H1 (cell line): ENCODE measurements around the gene SPHKAP. TPM values are rescaled to one million over a fixed set of nuclear protein-coding genes. Genes with fewer than 3 reads are reported as not detected.

Experiments used
- CTCF ChIA-PET: fragments of 300-600 bp; sonication (Branson Sonifier 250); formaldehyde crosslinking; loops from one replicate; lab custom pipeline; 2021; ENCODE audit not compliant: partially characterized antibody; lab: Charles Lee
- POLR2A ChIA-PET: fragments of 300-600 bp; sonication (Branson Sonifier 250); formaldehyde crosslinking; loops from one replicate; lab custom pipeline; 2021; ENCODE audit warnings: inconsistent platforms; ENCODE audit not compliant: partially characterized antibody; lab: Charles Lee
- DNase-seq, 2 experiments: peaks; one replicate each; pipeline versions ENCODE4 v3.0.0 to v3.0.0-alpha.2; 2010 to 2022; ENCODE audit warnings: low spot score in 2 of 2, low read depth in 1 of 2, mixed read lengths in 1 of 2
- FAIRE-seq: peaks from 2 replicates; lab custom pipeline; 2011; peaks lifted over from hg19 to GRCh38; lab: Jason Lieb, UNC
- H2AFZ ChIP-seq: 2 replicates; pipeline ENCODE4 v1.8.1; 2012; ENCODE audit warnings: low read length, inconsistent platforms
- H2AK5ac ChIP-seq: 2 replicates; pipeline ENCODE4 v1.6.1; 2013; ENCODE audit warnings: low read depth, low read length
- H2BK120ac ChIP-seq: replicated peaks from 2 replicates; pipeline ENCODE3; 2013; ENCODE audit warnings: low read depth, low read length, inconsistent platforms
- H2BK12ac ChIP-seq: 2 replicates; pipeline ENCODE4 v1.6.1; 2013; ENCODE audit warnings: low read depth, low read length
- H2BK15ac ChIP-seq: 2 replicates; pipeline ENCODE4 v1.6.1; 2013; ENCODE audit warnings: low read length
- H2BK20ac ChIP-seq: 2 replicates; pipeline ENCODE4 v1.6.1; 2013; ENCODE audit warnings: low read length
- H2BK5ac ChIP-seq: 2 replicates; pipeline ENCODE4 v1.6.1; 2013; ENCODE audit warnings: low read depth, low read length
- H3K14ac ChIP-seq: 2 replicates; pipeline ENCODE4 v1.6.1; 2013; ENCODE audit warnings: inconsistent platforms; ENCODE audit not compliant: insufficient read length
- H3K18ac ChIP-seq: 2 replicates; pipeline ENCODE4 v1.6.1; 2013; ENCODE audit warnings: low read length; ENCODE audit errors: extremely low read depth
- H3K23ac ChIP-seq: 2 replicates; pipeline ENCODE4 v1.6.1; 2013; ENCODE audit warnings: inconsistent platforms; ENCODE audit not compliant: insufficient read length
- H3K23me2 ChIP-seq: 2 replicates; pipeline ENCODE4 v1.6.1; 2013; ENCODE audit warnings: low read depth, low read length
- H3K27ac ChIP-seq: 2 replicates; pipeline ENCODE4 v1.6.1; 2011; ENCODE audit warnings: low read depth, low read length, inconsistent platforms
- H3K27me3 ChIP-seq, 4 experiments: replicated peaks in 1 of 4; 1 replicate in 1 of 4; 2 replicates in 3 of 4; pipeline versions ENCODE4 v1.6.1 to v1.8.1; 2011 to 2013; ENCODE audit warnings: low read length in 3 of 4, mild to moderate bottlenecking in 3 of 4, inconsistent platforms in 2 of 4, mixed read lengths in 2 of 4, moderate library complexity in 1 of 4; ENCODE audit not compliant: control insufficient read depth in 3 of 4, insufficient read depth in 3 of 4; ENCODE audit errors: extremely low read depth in 1 of 4
- H3K36me3 ChIP-seq, 4 experiments: 2 replicates each; pipeline versions ENCODE4 v1.6.1 to v1.8.1; 2011 to 2013; ENCODE audit warnings: mild to moderate bottlenecking in 4 of 4, low read length in 3 of 4, moderate library complexity in 2 of 4, control low read depth in 1 of 4, inconsistent platforms in 1 of 4; ENCODE audit not compliant: insufficient read depth in 4 of 4, control insufficient read depth in 2 of 4
- H3K4ac ChIP-seq: replicated peaks from 2 replicates; pipeline ENCODE3; 2013; ENCODE audit warnings: low read length, low read depth, mixed read lengths, inconsistent platforms; ENCODE audit not compliant: insufficient read length
- H3K4me1 ChIP-seq, 4 experiments: replicated peaks in 1 of 4; 1 replicate in 1 of 4; 2 replicates in 3 of 4; pipeline versions ENCODE4 v1.6.1 to v1.8.1; 2011 to 2013; ENCODE audit warnings: low read length in 3 of 4, inconsistent platforms in 2 of 4, mixed read lengths in 1 of 4; ENCODE audit not compliant: insufficient read depth in 4 of 4, control insufficient read depth in 3 of 4
- H3K4me2 ChIP-seq, 2 experiments: 2 replicates each; pipeline versions ENCODE4 v1.6.1 to v1.8.1; 2011 to 2013; ENCODE audit warnings: low read depth in 2 of 2, low read length in 2 of 2, control low read depth in 1 of 2, inconsistent platforms in 1 of 2, mild to moderate bottlenecking in 1 of 2; ENCODE audit not compliant: insufficient read depth in 1 of 2
- H3K4me3 ChIP-seq, 4 experiments: fragments of 200-600, 300-600 bp in 1 of 4; sonication (generic), shearing (Covaris generic), sonication (Bioruptor Twin) in 1 of 4; 2 replicates each; pipeline versions ENCODE4 v1.5.1 to v1.8.1; 2011 to 2016; ENCODE audit warnings: low read length in 4 of 4, low read depth in 3 of 4, control low read depth in 2 of 4, inconsistent platforms in 2 of 4, mild to moderate bottlenecking in 2 of 4, mixed read lengths in 1 of 4, moderate library complexity in 1 of 4; ENCODE audit not compliant: insufficient read depth in 2 of 4; ENCODE audit errors: extremely low read depth in 1 of 4
- H3K56ac ChIP-seq: replicated peaks from 2 replicates; pipeline ENCODE3; 2013; ENCODE audit warnings: low read depth, mild to moderate bottlenecking, mixed read lengths, low read length, inconsistent platforms; ENCODE audit not compliant: insufficient read length
- H3K79me1 ChIP-seq: 2 replicates; pipeline ENCODE4 v1.6.1; 2013; ENCODE audit warnings: low read depth, low read length, control low read depth
- H3K79me2 ChIP-seq, 2 experiments: 2 replicates each; pipeline versions ENCODE4 v1.6.1 to v1.8.1; 2012 to 2013; ENCODE audit warnings: low read length in 2 of 2, mild to moderate bottlenecking in 2 of 2, inconsistent platforms in 1 of 2; ENCODE audit not compliant: insufficient read depth in 2 of 2, control insufficient read depth in 1 of 2
- H3K9ac ChIP-seq, 4 experiments: replicated peaks in 1 of 4; 1 replicate in 1 of 4; 2 replicates in 3 of 4; pipeline versions ENCODE4 v1.6.1 to v1.8.1; 2011 to 2013; ENCODE audit warnings: low read depth in 3 of 4, low read length in 3 of 4, control low read depth in 2 of 4, mild to moderate bottlenecking in 2 of 4, moderate library complexity in 2 of 4, inconsistent platforms in 1 of 4; ENCODE audit errors: extremely low read depth in 1 of 4
- H3K9me3 ChIP-seq, 2 experiments: 2 replicates each; pipeline versions ENCODE4 v1.6.1 to v1.8.1; 2012 to 2013; ENCODE audit warnings: mild to moderate bottlenecking in 2 of 2, moderate library complexity in 2 of 2, control low read depth in 1 of 2, inconsistent platforms in 1 of 2, low read depth in 1 of 2, low read length in 1 of 2, mixed read lengths in 1 of 2; ENCODE audit not compliant: insufficient read depth in 2 of 2
- H4K20me1 ChIP-seq, 2 experiments: replicated peaks in 1 of 2; 2 replicates each; pipeline versions ENCODE3 to v1.8.1; 2011 to 2013; ENCODE audit warnings: inconsistent platforms in 2 of 2, low read length in 2 of 2, mild to moderate bottlenecking in 1 of 2; ENCODE audit not compliant: insufficient read depth in 2 of 2, control insufficient read depth in 1 of 2
- H4K5ac ChIP-seq: 2 replicates; pipeline ENCODE4 v1.6.1; 2013; ENCODE audit warnings: low read length, low read depth, mixed read lengths, inconsistent platforms; ENCODE audit not compliant: insufficient read length
- H4K8ac ChIP-seq: 2 replicates; pipeline ENCODE4 v1.8.0; 2013; ENCODE audit warnings: mild to moderate bottlenecking, moderate library complexity, low read length, inconsistent platforms; ENCODE audit not compliant: insufficient read depth; ENCODE audit errors: extremely low read depth
- H4K91ac ChIP-seq: replicated peaks from 2 replicates; pipeline ENCODE3; 2013; ENCODE audit warnings: low read length, mixed read lengths, inconsistent platforms; ENCODE audit not compliant: insufficient read length
- BRCA1 ChIP-seq: IDR thresholded peaks from 2 replicates; pipeline ENCODE4 v1.6.1; 2012; ENCODE audit warnings: low read depth, low read length, improper control_type of control experiment
- EGR1 ChIP-seq: IDR thresholded peaks from 2 replicates; pipeline ENCODE4 v1.6.1; 2011; ENCODE audit warnings: low read depth, low read length, borderline replicate concordance
- KDM1A ChIP-seq: fragments of 200-600, 300-600 bp; sonication (generic); IDR thresholded peaks from 2 replicates; pipeline ENCODE4 v1.7.1; 2016; ENCODE audit warnings: mild to moderate bottlenecking, low read length, borderline replicate concordance
- KDM5A ChIP-seq: fragments of 200-600 bp; IDR thresholded peaks from 2 replicates; pipeline ENCODE4 v1.7.1; 2012; ENCODE audit warnings: mild to moderate bottlenecking, low read length, inconsistent platforms, mixed read lengths
- POLR2AphosphoS5 ChIP-seq: IDR thresholded peaks from 2 replicates; pipeline ENCODE4 v1.6.1; 2011; ENCODE audit warnings: low read depth, low read length
- POU5F1 ChIP-seq: IDR thresholded peaks from 2 replicates; pipeline ENCODE4 v1.6.1; 2011; ENCODE audit warnings: low read depth, mild to moderate bottlenecking, low read length, moderate library complexity
- SUZ12 ChIP-seq: fragments of 200-600 bp; sonication (generic); IDR thresholded peaks from 2 replicates; pipeline ENCODE4 v1.6.1; 2012; ENCODE audit warnings: mild to moderate bottlenecking, inconsistent platforms, low read length, moderate library complexity, mixed read lengths
- TBP ChIP-seq: IDR thresholded peaks from 2 replicates; pipeline ENCODE4 v1.6.1; 2011; ENCODE audit warnings: low read depth, low read length, improper control_type of control experiment
- WGBS, 2 experiments: shearing (Covaris generic) in 1 of 2; methylation state at CpG; one replicate each; pipeline versions ENCODE4 v1.1.6 to v1.1.7; 2013 to 2015; ENCODE audit warnings: low lambda C conversion rate in 2 of 2, mixed read lengths in 2 of 2, inconsistent platforms in 1 of 2, low coverage in 1 of 2, missing lambda C conversion rate in 1 of 2; ENCODE audit not compliant: insufficient replicate concordance in 2 of 2, insufficient coverage in 1 of 2, insufficient read length in 1 of 2; ENCODE audit errors: extremely low coverage in 1 of 2, missing lambda C conversion rate in 1 of 2; 5-methylcytosine and 5-hydroxymethylcytosine counted together
- polyA plus RNA-seq, 7 experiments: library from polyadenylated mRNA; depleted of rRNA in 3 of 7; stranded (reverse) in 5 of 7; unstranded in 2 of 7; fragments of >200 nt in 5 of 7; fragments of 200-250 nt in 2 of 7; gene quantifications; 1 replicate in 5 of 7; 2 replicates in 1 of 7; 4 replicates in 1 of 7; pipeline versions ENCODE4 v1.2.1 to v1.2.3, GENCODE V29; 2011 to 2013; ENCODE audit warnings: missing spikeins in 2 of 7, mixed read lengths in 2 of 7
- total RNA-seq: library from RNA; stranded (reverse); fragmentation: NEBNext Ultra II Directional; extraction: Animal tissue kit (Norgen Biotek cat#: 25700); gene quantifications from 2 replicates; pipeline ENCODE4 v1.2.1, GENCODE V29; 2021
- TF ChIP-seq, protein P1 (sequence below): IDR thresholded peaks from 2 replicates; pipeline ENCODE4 v1.6.1; 2011; ENCODE audit warnings: low read depth, mild to moderate bottlenecking, low read length; ENCODE audit not compliant: insufficient read depth

Gene SPHKAP
- total and polyA plus RNA-seq, 2 of the 8 experiments (the other 6 are each of a cell fraction or from before 2014, with no cell fraction given) = 0.02 TPM; not detected in 1

DNA sequence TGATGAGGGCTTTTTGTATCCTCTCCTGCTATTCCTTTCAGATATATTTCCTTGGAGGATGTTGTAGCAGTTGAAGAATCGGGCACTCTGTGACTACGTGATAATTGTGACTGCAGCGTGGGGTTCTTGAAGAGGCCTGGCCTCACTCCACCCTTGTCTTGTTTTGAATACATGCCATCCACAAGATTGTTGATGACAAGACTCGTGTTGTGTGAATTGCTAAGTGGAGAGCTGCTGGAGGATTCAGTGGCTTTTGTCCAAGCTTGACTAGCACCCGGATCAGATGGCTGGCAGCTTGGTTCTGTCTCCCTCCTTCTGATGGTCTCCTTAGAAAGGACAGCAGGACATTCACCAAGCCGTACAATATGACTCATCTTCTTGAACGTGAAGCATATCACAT is 163.2 kb downstream of the SPHKAP start:
- Histone ChIP-seq H3K9me3 (no peaks in the 10 kb centered on the region), H3K4me1 (peaks cover 0 to 5% (median 1%) of the 10 kb centered on the region in 4 experiments; a peak in 4 of 7 replicates), H4K91ac (no peak overlapping the region), H3K79me2 (no peaks in the 10 kb centered on the region), H2BK20ac (no peak overlapping the region), H3K56ac (no peak overlapping the region), H4K8ac (no peak overlapping the region), H2AK5ac (no peak overlapping the region), H3K9ac (no peak overlapping the region), H2BK12ac (no peak overlapping the region), H2BK120ac (no peak overlapping the region), H3K4ac (no peak overlapping the region), H3K23ac (no peak overlapping the region), H3K4me3 (no peak overlapping the region), H3K14ac (no peak overlapping the region), H3K27me3 (no peaks in the 10 kb centered on the region), H3K4me2 (no peak overlapping the region), H3K36me3 (no peaks in the 10 kb centered on the region), H4K20me1 (no peaks in the 10 kb centered on the region), H2BK15ac (no peak overlapping the region), H4K5ac (no peak overlapping the region), H3K79me1 (no peaks in the 10 kb centered on the region), H2AFZ (no peak overlapping the region), H2BK5ac (no peak overlapping the region), H3K27ac (no peak overlapping the region), H3K18ac (no peak overlapping the region), H3K23me2 (no peaks in the 10 kb centered on the region)
- FAIRE-seq (no peak), DNase-seq (no peak)
- ChIA-PET CTCF (interaction anchor here (1.5 kb wide), 1 partner anchor 22 kb away, joined by 6 read pairs; no protein-coding TSS in a partner anchor), POLR2A (no interaction called here)
- 89% methylated on average over 7 of the region's 7 CpGs; no CpG with 5 or more reads in 1 of the 2 experiments for WGBS, 2 experiments
- TF ChIP-seq SUZ12 (no peak), BRCA1 (no peak), POU5F1 (no peak), POLR2AphosphoS5 (no peak), TBP (no peak), KDM5A (no peak), EGR1 (no peak), KDM1A (no peak)
- TF ChIP-seq, protein P1, sequence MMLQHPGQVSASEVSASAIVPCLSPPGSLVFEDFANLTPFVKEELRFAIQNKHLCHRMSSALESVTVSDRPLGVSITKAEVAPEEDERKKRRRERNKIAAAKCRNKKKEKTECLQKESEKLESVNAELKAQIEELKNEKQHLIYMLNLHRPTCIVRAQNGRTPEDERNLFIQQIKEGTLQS = no peak
